Nephron progenitor cell (in vitro differentiated cells): ENCODE measurements around the gene PCSK5.

Experiments used
- DNase-seq: peaks from one replicate; pipeline ENCODE4 v3.0.0; 2021
- H3K27ac Mint-ChIP-seq: 2 replicates; pipeline ENCODE4 v1.8.0; 2021; ENCODE audit warnings: mild to moderate bottlenecking, moderate library complexity, mixed read lengths
- H3K27me3 Mint-ChIP-seq: 2 replicates; pipeline ENCODE4 v1.8.0; 2021; ENCODE audit warnings: mild to moderate bottlenecking, low read depth, mixed read lengths; ENCODE audit not compliant: poor library complexity
- H3K36me3 Mint-ChIP-seq: 2 replicates; pipeline ENCODE4 v1.8.0; 2021; ENCODE audit warnings: low read depth, mixed read lengths
- H3K4me1 Mint-ChIP-seq: 2 replicates; pipeline ENCODE4 v1.8.0; 2021; ENCODE audit warnings: mixed read lengths
- H3K4me3 Mint-ChIP-seq: 2 replicates; pipeline ENCODE4 v1.8.0; 2021; ENCODE audit warnings: mild to moderate bottlenecking, moderate library complexity, mixed read lengths
- H3K9me3 Mint-ChIP-seq: 2 replicates; pipeline ENCODE4 v1.8.0; 2021; ENCODE audit warnings: mild to moderate bottlenecking, moderate library complexity, mixed read lengths
- TF ChIP-seq, protein P1 (sequence below): fragments of 200-600 bp; sonication (generic); IDR thresholded peaks from 2 replicates; pipeline ENCODE4 v1.5.0; 2021; ENCODE audit warnings: antibody characterized with exemption

PCSK5 gene

DNA sequence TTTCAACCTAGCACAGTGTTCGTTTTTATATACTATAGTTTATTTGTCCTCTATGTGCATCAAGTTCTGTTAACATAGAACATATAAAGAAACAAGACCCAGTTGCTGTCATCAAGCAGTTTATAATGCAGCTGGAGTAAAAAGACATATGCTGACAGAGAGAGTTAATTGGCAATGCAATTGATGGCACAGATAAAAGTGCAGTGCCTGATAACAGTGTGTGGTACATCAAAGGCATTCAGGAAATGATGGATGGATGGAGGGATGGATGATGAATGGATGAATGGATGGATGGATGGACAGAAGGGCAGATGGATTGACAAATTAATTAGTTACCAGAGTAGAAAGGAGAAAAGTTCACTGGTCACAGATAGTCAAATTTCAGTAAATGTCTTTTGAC, 264.9 kb downstream of the PCSK5 start:
- H3K36me3 Mint-ChIP-seq, result peaks cover 39% of the 10 kb centered on the region
- no peaks in the 10 kb centered on the region for H3K27me3 Mint-ChIP-seq
- no peak for DNase-seq
- H3K27ac Mint-ChIP-seq, result peak overlapping the region; percentile 0
- H3K9me3 Mint-ChIP-seq, result no peaks in the 10 kb centered on the region
- H3K4me3 Mint-ChIP-seq, result no peak overlapping the region
- H3K4me1 Mint-ChIP-seq, result peaks cover 80% of the 10 kb centered on the region
- TF ChIP-seq, protein P1, sequence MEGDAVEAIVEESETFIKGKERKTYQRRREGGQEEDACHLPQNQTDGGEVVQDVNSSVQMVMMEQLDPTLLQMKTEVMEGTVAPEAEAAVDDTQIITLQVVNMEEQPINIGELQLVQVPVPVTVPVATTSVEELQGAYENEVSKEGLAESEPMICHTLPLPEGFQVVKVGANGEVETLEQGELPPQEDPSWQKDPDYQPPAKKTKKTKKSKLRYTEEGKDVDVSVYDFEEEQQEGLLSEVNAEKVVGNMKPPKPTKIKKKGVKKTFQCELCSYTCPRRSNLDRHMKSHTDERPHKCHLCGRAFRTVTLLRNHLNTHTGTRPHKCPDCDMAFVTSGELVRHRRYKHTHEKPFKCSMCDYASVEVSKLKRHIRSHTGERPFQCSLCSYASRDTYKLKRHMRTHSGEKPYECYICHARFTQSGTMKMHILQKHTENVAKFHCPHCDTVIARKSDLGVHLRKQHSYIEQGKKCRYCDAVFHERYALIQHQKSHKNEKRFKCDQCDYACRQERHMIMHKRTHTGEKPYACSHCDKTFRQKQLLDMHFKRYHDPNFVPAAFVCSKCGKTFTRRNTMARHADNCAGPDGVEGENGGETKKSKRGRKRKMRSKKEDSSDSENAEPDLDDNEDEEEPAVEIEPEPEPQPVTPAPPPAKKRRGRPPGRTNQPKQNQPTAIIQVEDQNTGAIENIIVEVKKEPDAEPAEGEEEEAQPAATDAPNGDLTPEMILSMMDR, result no peak

DNA sequence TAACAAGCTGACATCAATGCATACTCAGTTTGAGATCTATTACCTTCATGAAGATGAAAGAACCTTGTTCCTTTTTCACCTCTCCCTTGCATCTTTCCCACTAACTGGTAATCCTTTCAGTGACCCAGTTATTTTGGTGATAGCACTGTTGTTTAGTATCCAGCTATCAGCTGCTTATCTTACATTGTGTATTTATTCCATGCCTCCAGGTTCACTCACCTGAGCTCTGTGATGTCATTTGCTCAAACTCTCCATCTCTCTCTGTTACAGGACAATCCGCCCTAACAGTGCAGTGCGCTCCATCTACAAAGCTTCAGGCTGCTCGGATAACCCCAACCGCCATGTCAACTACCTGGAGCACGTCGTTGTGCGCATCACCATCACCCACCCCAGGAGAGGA, 268.2 kb downstream of the PCSK5 start:
- H3K27me3 Mint-ChIP-seq, result no peaks in the 10 kb centered on the region
- TF ChIP-seq, protein P1, result no peak
- no peak for DNase-seq
- H3K4me3 Mint-ChIP-seq, result no peak overlapping the region
- no peak overlapping the region for H3K27ac Mint-ChIP-seq
- H3K36me3 Mint-ChIP-seq, result peaks cover 73% of the 10 kb centered on the region
- no peaks in the 10 kb centered on the region for H3K9me3 Mint-ChIP-seq
- H3K4me1 Mint-ChIP-seq, result peaks cover 81% of the 10 kb centered on the region

DNA sequence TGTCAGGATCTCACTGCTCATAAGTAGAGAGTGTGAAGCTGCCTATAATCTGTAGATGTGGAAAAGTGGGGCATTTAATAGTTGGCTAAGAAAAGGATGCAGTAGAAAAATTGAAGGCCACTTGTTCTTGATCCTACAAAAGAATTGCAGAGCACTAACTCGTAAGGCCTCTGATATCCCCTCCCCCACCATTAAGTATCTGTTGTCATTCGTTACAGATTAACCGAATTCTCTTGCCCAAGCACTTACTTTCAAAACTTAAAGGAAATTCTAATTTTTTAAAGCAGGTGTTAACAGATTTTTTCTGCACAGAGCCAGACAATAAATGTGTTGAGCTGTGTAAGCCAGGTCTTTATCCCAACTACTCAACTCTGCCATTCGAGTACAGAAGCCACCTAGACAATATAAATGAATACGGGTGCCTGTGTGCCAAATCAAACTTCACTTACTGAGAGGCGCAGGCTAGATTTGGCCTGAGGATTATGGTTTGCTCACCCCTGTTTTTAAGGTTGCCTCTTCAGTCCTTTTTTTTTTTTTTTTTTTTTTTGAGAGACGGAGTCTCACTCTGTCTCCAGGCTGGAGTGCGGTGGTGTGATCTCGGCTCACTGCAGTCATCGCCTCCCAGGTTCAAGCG, 268.9 kb downstream of the PCSK5 start:
- peaks cover 74% of the 10 kb centered on the region for H3K4me1 Mint-ChIP-seq
- H3K36me3 Mint-ChIP-seq, result peaks cover 78% of the 10 kb centered on the region
- H3K27me3 Mint-ChIP-seq, result no peaks in the 10 kb centered on the region
- TF ChIP-seq, protein P1, result no peak
- H3K27ac Mint-ChIP-seq, result peak overlapping the region; percentile 79
- DNase-seq, result no peak
- H3K9me3 Mint-ChIP-seq, result no peaks in the 10 kb centered on the region
- no peak overlapping the region for H3K4me3 Mint-ChIP-seq

DNA sequence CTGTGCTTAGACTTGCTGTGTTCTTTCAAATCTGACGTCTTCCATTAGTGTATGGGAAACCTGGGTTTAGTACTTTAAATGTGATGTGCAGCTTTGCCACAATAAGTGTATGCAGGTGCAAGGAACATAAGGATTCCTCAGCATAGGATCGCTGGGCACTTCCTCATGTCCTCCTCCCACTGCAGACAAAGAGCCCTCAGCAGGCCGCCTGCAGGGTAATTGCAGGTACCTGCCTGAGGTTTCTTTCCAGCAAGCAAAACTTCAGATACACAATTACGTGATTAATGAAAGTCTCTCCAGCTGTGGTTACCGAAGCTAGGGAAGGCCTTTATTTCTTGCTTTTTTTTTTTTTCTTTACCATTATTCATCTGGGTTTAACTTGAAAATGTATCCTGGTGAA, 270.6 kb downstream of the PCSK5 start:
- TF ChIP-seq, protein P1, result no peak
- Mint-ChIP-seq H3K9me3 (no peaks in the 10 kb centered on the region), H3K4me3 (no peak overlapping the region), H3K36me3 (peaks cover 80% of the 10 kb centered on the region), H3K27me3 (no peaks in the 10 kb centered on the region), H3K4me1 (peaks cover 65% of the 10 kb centered on the region), H3K27ac (peak overlapping the region; percentile 89)
- DNase-seq, result no peak

DNA sequence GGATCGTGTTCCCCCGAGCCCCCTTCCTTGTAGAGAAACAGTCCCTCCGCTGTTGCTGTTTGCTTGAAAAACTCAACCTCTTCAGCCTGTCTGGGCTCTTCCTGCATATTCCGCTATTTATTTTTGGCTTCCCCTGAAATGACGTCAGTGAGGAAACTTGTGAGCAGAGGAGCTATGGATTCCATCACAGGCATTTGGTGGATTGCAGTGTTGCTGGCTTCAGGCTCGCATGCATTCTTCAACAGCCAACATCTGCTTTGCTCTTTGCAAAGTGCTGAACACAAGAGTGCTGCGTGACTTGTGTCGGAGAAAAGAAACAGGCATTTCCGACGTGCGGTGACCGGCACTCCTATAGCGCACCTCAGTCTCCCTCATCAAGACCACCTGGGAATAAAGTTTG, 271.1 kb downstream of the PCSK5 start:
- Mint-ChIP-seq H3K4me1 (peaks cover 67% of the 10 kb centered on the region), H3K9me3 (no peaks in the 10 kb centered on the region), H3K36me3 (peaks cover 79% of the 10 kb centered on the region), H3K27ac (peak overlapping the region; percentile 89), H3K27me3 (no peaks in the 10 kb centered on the region), H3K4me3 (no peak overlapping the region)
- DNase-seq, result no peak
- TF ChIP-seq, protein P1, result no peak

DNA sequence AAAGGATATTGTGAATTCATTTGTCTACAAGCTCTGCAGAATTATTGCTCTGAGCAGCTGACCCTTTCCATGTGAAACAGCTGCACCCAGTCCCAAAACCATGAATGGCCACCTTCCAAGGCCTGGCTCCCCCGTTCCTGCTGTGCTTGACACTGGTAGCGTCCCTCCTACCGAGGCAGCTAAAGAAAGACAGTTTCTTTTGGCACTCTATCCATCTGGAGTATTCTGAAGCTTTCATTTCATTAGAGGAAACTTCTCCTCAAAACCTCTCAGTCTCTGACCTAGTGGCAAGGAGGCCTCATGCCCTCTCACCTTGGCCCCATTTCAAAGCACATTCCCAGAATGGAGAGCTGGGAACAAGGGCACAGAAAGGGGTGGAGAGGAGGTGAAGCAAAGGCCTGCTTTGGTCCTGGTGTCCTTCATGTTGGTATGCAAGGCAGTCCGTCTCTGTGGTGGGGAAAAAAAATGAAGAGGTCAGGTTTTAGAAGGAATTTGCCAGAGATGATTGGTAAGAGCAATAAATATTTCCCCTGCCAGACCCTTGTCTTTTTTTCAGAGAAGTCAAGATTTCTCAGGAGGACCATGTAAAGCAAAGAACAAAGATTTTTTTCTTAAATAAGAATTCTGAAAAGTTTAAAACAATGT, 271.7 kb downstream of the PCSK5 start:
- H3K4me1 Mint-ChIP-seq, result peaks cover 74% of the 10 kb centered on the region
- H3K36me3 Mint-ChIP-seq, result peaks cover 72% of the 10 kb centered on the region
- no peak for DNase-seq
- no peaks in the 10 kb centered on the region for H3K27me3 Mint-ChIP-seq
- TF ChIP-seq, protein P1, result no peak
- peak overlapping the region; percentile 7 for H3K4me3 Mint-ChIP-seq
- H3K27ac Mint-ChIP-seq, result peak overlapping the region; percentile 11
- H3K9me3 Mint-ChIP-seq, result no peaks in the 10 kb centered on the region
